Thoracic aorta (tissue), 2 donors: Measurements from ENCODE around the gene CLDN11. TPM values are rescaled to one million over a fixed set of nuclear protein-coding genes. Genes with fewer than 3 reads are reported as not detected.

ENCODE experiments used
- ATAC-seq: fragments of 150-250 bp; one replicate; pipeline ENCODE4 v1.8.0; 2017; ENCODE audit warnings: low read depth; ENCODE audit not compliant: insufficient number of reproducible peaks, low FRiP score
- DNase-seq: peaks from one replicate; pipeline ENCODE4 v3.0.0-alpha.2; 2020; ENCODE audit warnings: low spot score
- H3K27ac ChIP-seq, 2 donors: fragments of 200-600 bp; sonication (generic); 1 replicate in 1 of 2; 2 replicates in 1 of 2; pipeline ENCODE4 v1.5.1; 2016; ENCODE audit warnings: mild to moderate bottlenecking in 2 of 2, moderate library complexity in 2 of 2
- H3K27me3 ChIP-seq: fragments of 200-600 bp; sonication (generic); replicated peaks from 2 replicates; pipeline ENCODE4 v1.6.0; 2016; ENCODE audit warnings: mild to moderate bottlenecking; ENCODE audit not compliant: insufficient read depth
- H3K36me3 ChIP-seq: fragments of 200-600 bp; sonication (generic); one replicate; pipeline ENCODE4 v1.5.1; 2016
- H3K4me1 ChIP-seq, 2 donors: fragments of 200-600 bp; sonication (generic); 1 replicate in 1 of 2; 2 replicates in 1 of 2; pipeline versions ENCODE4 v1.5.1 to v1.6.0; 2016; ENCODE audit warnings: low read depth in 2 of 2, mild to moderate bottlenecking in 1 of 2; ENCODE audit not compliant: control insufficient read depth in 1 of 2
- H3K4me3 ChIP-seq: fragments of 200-600 bp; sonication (generic); 2 replicates; pipeline ENCODE4 v1.5.1; 2016; ENCODE audit warnings: mild to moderate bottlenecking
- H3K9me3 ChIP-seq: fragments of 200-600 bp; sonication (generic); 2 replicates; pipeline ENCODE4 v1.5.1; 2016
- CTCF ChIP-seq: fragments of 200-600 bp; sonication (generic); IDR thresholded peaks from one replicate; pipeline ENCODE4 v1.5.1; 2019; ENCODE audit warnings: antibody characterized with exemption
- total RNA-seq, 2 donors: library from RNA; depleted of rRNA; stranded (reverse); fragments of >200 nt; gene quantifications; one replicate each; pipeline versions ENCODE4 v1.1.0 to v1.2.3, GENCODE V29; 2016

CLDN11 gene
- total RNA-seq, 2 donors from 2014 or later = 2.5 to 2.7 TPM

- H3K4me3 ChIP-seq = no peak overlapping the region
- ATAC-seq (no peak), DNase-seq (no peak)
- H3K27ac ChIP-seq = no peak overlapping the region
- H3K9me3 ChIP-seq = no peaks in the 10 kb centered on the region
- no peak for TF ChIP-seq CTCF
- H3K27me3 ChIP-seq = no peaks in the 10 kb centered on the region
- H3K36me3 ChIP-seq = no peaks in the 10 kb centered on the region
- H3K4me1 ChIP-seq = no peaks in the 10 kb centered on the region
These were observed 18.0 kb downstream of the CLDN11 start for GRCh38 chr3:170436697-170437096.

- Histone ChIP-seq H3K36me3 (no peaks in the 10 kb centered on the region), H3K4me1 (no peaks in the 10 kb centered on the region), H3K27ac (no peak overlapping the region), H3K4me3 (no peak overlapping the region), H3K27me3 (no peaks in the 10 kb centered on the region), H3K9me3 (no peaks in the 10 kb centered on the region)
- no peak for TF ChIP-seq CTCF
- no peak for ATAC-seq
- no peak for DNase-seq
These were observed 18.5 kb downstream of the CLDN11 start for GRCh38 chr3:170437176-170437575.

- DNase-seq (no peak), ATAC-seq (no peak)
- Histone ChIP-seq H3K9me3 (no peaks in the 10 kb centered on the region), H3K4me3 (no peak overlapping the region), H3K27me3 (no peaks in the 10 kb centered on the region), H3K27ac (no peak overlapping the region), H3K4me1 (no peaks in the 10 kb centered on the region), H3K36me3 (no peaks in the 10 kb centered on the region)
- no peak for TF ChIP-seq CTCF
These were observed 19.2 kb downstream of the CLDN11 start for GRCh38 chr3:170437696-170438407.

GRCh38 chr3:170438836-170439235, 20.2 kb downstream of the CLDN11 start:
- no peaks in the 10 kb centered on the region for H3K4me1 ChIP-seq
- ATAC-seq (no peak), DNase-seq (no peak)
- no peaks in the 10 kb centered on the region for H3K9me3 ChIP-seq
- no peak for TF ChIP-seq CTCF
- no peak overlapping the region for H3K27ac ChIP-seq
- H3K27me3 ChIP-seq = no peaks in the 10 kb centered on the region
- no peaks in the 10 kb centered on the region for H3K36me3 ChIP-seq
- no peak overlapping the region for H3K4me3 ChIP-seq

- no peak for DNase-seq
- no peaks in the 10 kb centered on the region for H3K9me3 ChIP-seq
- no peak overlapping the region for H3K27ac ChIP-seq
- ATAC-seq = no peak
- TF ChIP-seq CTCF = no peak
- H3K36me3 ChIP-seq = no peaks in the 10 kb centered on the region
- no peaks in the 10 kb centered on the region for H3K4me1 ChIP-seq
- no peaks in the 10 kb centered on the region for H3K27me3 ChIP-seq
- H3K4me3 ChIP-seq = no peak overlapping the region
These were observed 21.7 kb downstream of the CLDN11 start for GRCh38 chr3:170440344-170440743.
